Measurements from ENCODE around the gene TROAP.

TROAP gene

DNA sequence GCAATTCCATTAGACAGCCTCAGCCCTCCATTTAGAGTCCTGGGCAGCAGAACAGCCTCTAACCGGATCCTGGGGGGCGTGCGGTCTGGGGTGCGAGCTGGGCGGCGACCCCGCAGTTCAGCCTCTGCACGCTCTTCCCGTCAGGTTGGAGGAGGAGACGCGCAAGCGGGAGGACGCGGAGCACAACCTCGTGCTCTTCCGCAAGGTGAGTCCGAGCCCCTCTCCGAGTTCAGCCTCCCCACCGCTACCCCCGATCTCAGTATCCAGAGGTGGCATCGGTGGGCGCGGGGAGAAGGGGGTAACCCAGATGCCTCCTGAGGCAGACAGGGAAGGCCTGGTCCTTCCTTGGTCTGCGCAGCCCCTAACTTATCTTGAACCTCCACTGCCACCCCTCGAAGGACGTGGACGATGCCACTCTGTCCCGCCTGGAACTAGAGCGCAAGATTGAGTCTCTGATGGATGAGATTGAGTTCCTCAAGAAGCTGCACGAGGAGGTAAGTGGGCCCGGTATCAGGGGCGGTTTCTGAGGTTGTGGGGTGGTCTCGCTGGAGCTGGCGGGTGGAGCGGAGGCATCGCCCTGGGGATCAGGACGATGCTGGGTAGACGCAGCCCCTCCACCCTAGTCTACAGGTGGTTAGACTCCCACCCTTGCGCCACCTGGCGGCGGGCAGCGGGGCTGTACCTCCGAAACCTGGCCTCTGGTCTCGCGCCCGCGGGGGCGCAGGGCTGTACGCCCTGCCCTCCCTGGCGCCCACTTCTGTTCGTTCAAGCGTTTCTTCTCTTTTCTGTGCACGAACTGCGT is 26.8 kb upstream of the TROAP start (continued):
- TF ChIP-seq KLF16 (tag by site-specific recombination; IDR thresholded peaks at IDR 0.05) (peak; percentile 64), GLIS1 (tag by site-specific recombination; IDR thresholded peaks at IDR 0.05) (no peak), ZNF24 (tag by site-specific recombination; IDR thresholded peaks at IDR 0.05) (no peak), ZNF10 (tag by site-specific recombination; IDR thresholded peaks at IDR 0.05) (peak; percentile 85), ZNF785 (tag by site-specific recombination; IDR thresholded peaks at IDR 0.05) (no peak), ZNF248 (tag by site-specific recombination; IDR thresholded peaks at IDR 0.05) (no peak), KLF7 (tag by site-specific recombination; IDR thresholded peaks at IDR 0.05; ENCODE audit: borderline replicate concordance) (peak; percentile 100), ZNF174 (tag by site-specific recombination; IDR thresholded peaks at IDR 0.05) (no peak), KLF1 (tag by site-specific recombination; IDR thresholded peaks at IDR 0.05) (peak; percentile 100), ZNF701 (tag by site-specific recombination; IDR thresholded peaks at IDR 0.05) (no peak), SP2 (tag by site-specific recombination; IDR thresholded peaks at IDR 0.05) (no peak), SALL2 (tag by site-specific recombination; IDR thresholded peaks at IDR 0.05; ENCODE audit: borderline replicate concordance) (no peak), IKZF3 (tag by site-specific recombination; IDR thresholded peaks at IDR 0.05) (no peak), ZNF311 (tag by site-specific recombination; IDR thresholded peaks at IDR 0.05; ENCODE audit: borderline replicate concordance) (no peak), ZNF239 (tag by site-specific recombination; IDR thresholded peaks at IDR 0.05) (no peak; the same call in 1 of the 2 replicates), REPIN1 (tag by site-specific recombination; IDR thresholded peaks at IDR 0.05; ENCODE audit: low read depth) (no peak; the same call in 1 of the 2 replicates), ZNF202 (tag by site-specific recombination; IDR thresholded peaks at IDR 0.05; ENCODE audit: borderline replicate concordance) (no peak), ZNF146 (tag by site-specific recombination; IDR thresholded peaks at IDR 0.05) (no peak)
- TF ChIP-seq, protein P1, sequence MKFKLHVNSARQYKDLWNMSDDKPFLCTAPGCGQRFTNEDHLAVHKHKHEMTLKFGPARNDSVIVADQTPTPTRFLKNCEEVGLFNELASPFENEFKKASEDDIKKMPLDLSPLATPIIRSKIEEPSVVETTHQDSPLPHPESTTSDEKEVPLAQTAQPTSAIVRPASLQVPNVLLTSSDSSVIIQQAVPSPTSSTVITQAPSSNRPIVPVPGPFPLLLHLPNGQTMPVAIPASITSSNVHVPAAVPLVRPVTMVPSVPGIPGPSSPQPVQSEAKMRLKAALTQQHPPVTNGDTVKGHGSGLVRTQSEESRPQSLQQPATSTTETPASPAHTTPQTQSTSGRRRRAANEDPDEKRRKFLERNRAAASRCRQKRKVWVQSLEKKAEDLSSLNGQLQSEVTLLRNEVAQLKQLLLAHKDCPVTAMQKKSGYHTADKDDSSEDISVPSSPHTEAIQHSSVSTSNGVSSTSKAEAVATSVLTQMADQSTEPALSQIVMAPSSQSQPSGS (tag by site-specific recombination; IDR thresholded peaks at IDR 0.05; ENCODE audit: low read depth), result no peak
- TF ChIP-seq, protein P2, sequence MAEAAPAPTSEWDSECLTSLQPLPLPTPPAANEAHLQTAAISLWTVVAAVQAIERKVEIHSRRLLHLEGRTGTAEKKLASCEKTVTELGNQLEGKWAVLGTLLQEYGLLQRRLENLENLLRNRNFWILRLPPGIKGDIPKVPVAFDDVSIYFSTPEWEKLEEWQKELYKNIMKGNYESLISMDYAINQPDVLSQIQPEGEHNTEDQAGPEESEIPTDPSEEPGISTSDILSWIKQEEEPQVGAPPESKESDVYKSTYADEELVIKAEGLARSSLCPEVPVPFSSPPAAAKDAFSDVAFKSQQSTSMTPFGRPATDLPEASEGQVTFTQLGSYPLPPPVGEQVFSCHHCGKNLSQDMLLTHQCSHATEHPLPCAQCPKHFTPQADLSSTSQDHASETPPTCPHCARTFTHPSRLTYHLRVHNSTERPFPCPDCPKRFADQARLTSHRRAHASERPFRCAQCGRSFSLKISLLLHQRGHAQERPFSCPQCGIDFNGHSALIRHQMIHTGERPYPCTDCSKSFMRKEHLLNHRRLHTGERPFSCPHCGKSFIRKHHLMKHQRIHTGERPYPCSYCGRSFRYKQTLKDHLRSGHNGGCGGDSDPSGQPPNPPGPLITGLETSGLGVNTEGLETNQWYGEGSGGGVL (tag by site-specific recombination; IDR thresholded peaks at IDR 0.05), result no peak
- TF ChIP-seq, protein P3, sequence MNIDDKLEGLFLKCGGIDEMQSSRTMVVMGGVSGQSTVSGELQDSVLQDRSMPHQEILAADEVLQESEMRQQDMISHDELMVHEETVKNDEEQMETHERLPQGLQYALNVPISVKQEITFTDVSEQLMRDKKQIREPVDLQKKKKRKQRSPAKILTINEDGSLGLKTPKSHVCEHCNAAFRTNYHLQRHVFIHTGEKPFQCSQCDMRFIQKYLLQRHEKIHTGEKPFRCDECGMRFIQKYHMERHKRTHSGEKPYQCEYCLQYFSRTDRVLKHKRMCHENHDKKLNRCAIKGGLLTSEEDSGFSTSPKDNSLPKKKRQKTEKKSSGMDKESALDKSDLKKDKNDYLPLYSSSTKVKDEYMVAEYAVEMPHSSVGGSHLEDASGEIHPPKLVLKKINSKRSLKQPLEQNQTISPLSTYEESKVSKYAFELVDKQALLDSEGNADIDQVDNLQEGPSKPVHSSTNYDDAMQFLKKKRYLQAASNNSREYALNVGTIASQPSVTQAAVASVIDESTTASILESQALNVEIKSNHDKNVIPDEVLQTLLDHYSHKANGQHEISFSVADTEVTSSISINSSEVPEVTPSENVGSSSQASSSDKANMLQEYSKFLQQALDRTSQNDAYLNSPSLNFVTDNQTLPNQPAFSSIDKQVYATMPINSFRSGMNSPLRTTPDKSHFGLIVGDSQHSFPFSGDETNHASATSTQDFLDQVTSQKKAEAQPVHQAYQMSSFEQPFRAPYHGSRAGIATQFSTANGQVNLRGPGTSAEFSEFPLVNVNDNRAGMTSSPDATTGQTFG (tag by site-specific recombination; IDR thresholded peaks at IDR 0.05; ENCODE audit: borderline replicate concordance), result no peak
- TF ChIP-seq, protein P4, sequence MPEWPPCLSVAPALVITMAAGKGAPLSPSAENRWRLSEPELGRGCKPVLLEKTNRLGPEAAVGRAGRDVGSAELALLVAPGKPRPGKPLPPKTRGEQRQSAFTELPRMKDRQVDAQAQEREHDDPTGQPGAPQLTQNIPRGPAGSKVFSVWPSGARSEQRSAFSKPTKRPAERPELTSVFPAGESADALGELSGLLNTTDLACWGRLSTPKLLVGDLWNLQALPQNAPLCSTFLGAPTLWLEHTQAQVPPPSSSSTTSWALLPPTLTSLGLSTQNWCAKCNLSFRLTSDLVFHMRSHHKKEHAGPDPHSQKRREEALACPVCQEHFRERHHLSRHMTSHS (tag by site-specific recombination; IDR thresholded peaks at IDR 0.05), result no peak
- TF ChIP-seq, protein P5, sequence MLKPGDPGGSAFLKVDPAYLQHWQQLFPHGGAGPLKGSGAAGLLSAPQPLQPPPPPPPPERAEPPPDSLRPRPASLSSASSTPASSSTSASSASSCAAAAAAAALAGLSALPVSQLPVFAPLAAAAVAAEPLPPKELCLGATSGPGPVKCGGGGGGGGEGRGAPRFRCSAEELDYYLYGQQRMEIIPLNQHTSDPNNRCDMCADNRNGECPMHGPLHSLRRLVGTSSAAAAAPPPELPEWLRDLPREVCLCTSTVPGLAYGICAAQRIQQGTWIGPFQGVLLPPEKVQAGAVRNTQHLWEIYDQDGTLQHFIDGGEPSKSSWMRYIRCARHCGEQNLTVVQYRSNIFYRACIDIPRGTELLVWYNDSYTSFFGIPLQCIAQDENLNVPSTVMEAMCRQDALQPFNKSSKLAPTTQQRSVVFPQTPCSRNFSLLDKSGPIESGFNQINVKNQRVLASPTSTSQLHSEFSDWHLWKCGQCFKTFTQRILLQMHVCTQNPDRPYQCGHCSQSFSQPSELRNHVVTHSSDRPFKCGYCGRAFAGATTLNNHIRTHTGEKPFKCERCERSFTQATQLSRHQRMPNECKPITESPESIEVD (tag by site-specific recombination; IDR thresholded peaks at IDR 0.05), result no peak
- TF ChIP-seq, protein P6, sequence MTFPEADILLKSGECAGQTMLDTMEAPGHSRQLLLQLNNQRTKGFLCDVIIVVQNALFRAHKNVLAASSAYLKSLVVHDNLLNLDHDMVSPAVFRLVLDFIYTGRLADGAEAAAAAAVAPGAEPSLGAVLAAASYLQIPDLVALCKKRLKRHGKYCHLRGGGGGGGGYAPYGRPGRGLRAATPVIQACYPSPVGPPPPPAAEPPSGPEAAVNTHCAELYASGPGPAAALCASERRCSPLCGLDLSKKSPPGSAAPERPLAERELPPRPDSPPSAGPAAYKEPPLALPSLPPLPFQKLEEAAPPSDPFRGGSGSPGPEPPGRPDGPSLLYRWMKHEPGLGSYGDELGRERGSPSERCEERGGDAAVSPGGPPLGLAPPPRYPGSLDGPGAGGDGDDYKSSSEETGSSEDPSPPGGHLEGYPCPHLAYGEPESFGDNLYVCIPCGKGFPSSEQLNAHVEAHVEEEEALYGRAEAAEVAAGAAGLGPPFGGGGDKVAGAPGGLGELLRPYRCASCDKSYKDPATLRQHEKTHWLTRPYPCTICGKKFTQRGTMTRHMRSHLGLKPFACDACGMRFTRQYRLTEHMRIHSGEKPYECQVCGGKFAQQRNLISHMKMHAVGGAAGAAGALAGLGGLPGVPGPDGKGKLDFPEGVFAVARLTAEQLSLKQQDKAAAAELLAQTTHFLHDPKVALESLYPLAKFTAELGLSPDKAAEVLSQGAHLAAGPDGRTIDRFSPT (tag by site-specific recombination; IDR thresholded peaks at IDR 0.05), result peak; percentile 75
- TF ChIP-seq, protein P7, sequence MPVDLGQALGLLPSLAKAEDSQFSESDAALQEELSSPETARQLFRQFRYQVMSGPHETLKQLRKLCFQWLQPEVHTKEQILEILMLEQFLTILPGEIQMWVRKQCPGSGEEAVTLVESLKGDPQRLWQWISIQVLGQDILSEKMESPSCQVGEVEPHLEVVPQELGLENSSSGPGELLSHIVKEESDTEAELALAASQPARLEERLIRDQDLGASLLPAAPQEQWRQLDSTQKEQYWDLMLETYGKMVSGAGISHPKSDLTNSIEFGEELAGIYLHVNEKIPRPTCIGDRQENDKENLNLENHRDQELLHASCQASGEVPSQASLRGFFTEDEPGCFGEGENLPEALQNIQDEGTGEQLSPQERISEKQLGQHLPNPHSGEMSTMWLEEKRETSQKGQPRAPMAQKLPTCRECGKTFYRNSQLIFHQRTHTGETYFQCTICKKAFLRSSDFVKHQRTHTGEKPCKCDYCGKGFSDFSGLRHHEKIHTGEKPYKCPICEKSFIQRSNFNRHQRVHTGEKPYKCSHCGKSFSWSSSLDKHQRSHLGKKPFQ (tag by site-specific recombination; IDR thresholded peaks at IDR 0.05), result no peak
- TF ChIP-seq, protein P8, sequence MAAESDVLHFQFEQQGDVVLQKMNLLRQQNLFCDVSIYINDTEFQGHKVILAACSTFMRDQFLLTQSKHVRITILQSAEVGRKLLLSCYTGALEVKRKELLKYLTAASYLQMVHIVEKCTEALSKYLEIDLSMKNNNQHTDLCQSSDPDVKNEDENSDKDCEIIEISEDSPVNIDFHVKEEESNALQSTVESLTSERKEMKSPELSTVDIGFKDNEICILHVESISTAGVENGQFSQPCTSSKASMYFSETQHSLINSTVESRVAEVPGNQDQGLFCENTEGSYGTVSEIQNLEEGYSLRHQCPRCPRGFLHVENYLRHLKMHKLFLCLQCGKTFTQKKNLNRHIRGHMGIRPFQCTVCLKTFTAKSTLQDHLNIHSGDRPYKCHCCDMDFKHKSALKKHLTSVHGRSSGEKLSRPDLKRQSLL (tag by site-specific recombination; IDR thresholded peaks at IDR 0.05), result no peak

Data from HEK293 (cell line).